ENCODE measurements around the gene TSPEAR.
A peak's percentile ranks its signal among the peaks of the same experiment; 100 is the strongest.
"Not testable (repeated sequence)": the region's sequence is repeated elsewhere in the genome, so short reads cannot be mapped to it uniquely, and the experiment has no call there.

The TSPEAR gene

GRCh38 chr21:44701023-44701400, 10.4 kb downstream of the TSPEAR start:
- no peak for DNase-seq

GRCh38 chr21:44700101-44701022, 11.0 kb downstream of the TSPEAR start:
- no peak for DNase-seq

- no peak for DNase-seq
Observed at GRCh38 chr21:44699502-44700001, 11.8 kb downstream of the TSPEAR start.

- no peak for DNase-seq
Observed at GRCh38 chr21:44697811-44698734, 13.3 kb downstream of the TSPEAR start.

- DNase-seq = not testable (repeated sequence)
Observed at GRCh38 chr21:44697172-44697810, 14.1 kb downstream of the TSPEAR start, which contains the start of gene KRTAP10-12. Gene KRTAP10-12, plus strand, starts transcription at chr21:44697172. Its CDS starts 30 bp downstream, at chr21:44697202.

GRCh38 chr21:44696572-44696971, 14.8 kb downstream of the TSPEAR start:
- no peak for DNase-seq

GRCh38 chr21:44695641-44696040, 15.7 kb downstream of the TSPEAR start:
- DNase-seq = no peak

GRCh38 chr21:44695184-44695583, 16.2 kb downstream of the TSPEAR start:
- no peak for DNase-seq

GRCh38 chr21:44694776-44695175, 16.6 kb downstream of the TSPEAR start:
- DNase-seq = peak; percentile 11

GRCh38 chr21:44692798-44693512, 18.4 kb downstream of the TSPEAR start:
- no peak for DNase-seq

- no peak for DNase-seq
Observed at GRCh38 chr21:44691686-44692085, 19.7 kb downstream of the TSPEAR start.

GRCh38 chr21:44689740-44690139, 21.6 kb downstream of the TSPEAR start:
- not testable (repeated sequence) for DNase-seq

GRCh38 chr21:44687671-44688070, 23.7 kb downstream of the TSPEAR start:
- no peak for DNase-seq

- no peak for DNase-seq
Observed at GRCh38 chr21:44686843-44687561, 24.4 kb downstream of the TSPEAR start.

GRCh38 chr21:44686000-44686781, 25.2 kb downstream of the TSPEAR start:
- no peak for DNase-seq

GRCh38 chr21:44685050-44685449, 26.3 kb downstream of the TSPEAR start:
- DNase-seq = not testable (repeated sequence)

- no peak for DNase-seq
Observed at GRCh38 chr21:44684483-44684882, 26.9 kb downstream of the TSPEAR start.

- DNase-seq = no peak
Observed at GRCh38 chr21:44684077-44684476, 27.3 kb downstream of the TSPEAR start.

- DNase-seq = no peak
Observed at GRCh38 chr21:44682580-44683151, 28.7 kb downstream of the TSPEAR start.

All from right hindlimb (tissue), 1 donor.